ENCODE data around the gene ARHGAP28. TPM values are rescaled to one million over a fixed set of nuclear protein-coding genes. Genes with fewer than 3 reads are reported as not detected.

The ARHGAP28 gene
- polyA plus RNA-seq, 2 donors: 0.57 to 0.69 TPM

DNA sequence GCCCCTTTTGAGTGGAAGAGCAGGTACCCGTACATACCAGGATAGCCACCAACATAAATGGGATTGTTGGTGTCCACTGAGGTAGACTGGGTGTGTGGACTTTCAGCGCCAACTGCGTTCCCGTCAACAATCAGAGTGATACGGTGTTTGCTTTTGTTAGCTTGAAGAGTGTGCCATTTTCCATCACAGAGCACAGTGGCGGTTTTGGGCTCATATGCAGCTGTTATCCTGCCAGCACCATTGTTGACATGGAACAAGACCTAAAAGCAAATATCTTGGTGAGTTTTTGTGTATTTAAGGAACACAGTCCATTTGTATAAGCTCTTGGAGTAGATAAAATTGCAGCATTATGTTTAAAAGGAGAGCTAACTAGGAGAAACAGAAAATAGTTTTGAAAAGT lies 213.6 kb downstream of the ARHGAP28 start:
- no peak overlapping the region for H3K27ac ChIP-seq (ENCODE audit: low read depth in 2 of 2, low read length in 1 of 2)
- H3K27me3 ChIP-seq (ENCODE audit: control insufficient read depth in 1 of 2, insufficient read depth in 2 of 2, low read length in 2 of 2): no peaks in the 10 kb centered on the region
- H3K9me3 ChIP-seq (ENCODE audit: control insufficient read depth in 2 of 2, insufficient read depth in 1 of 2, low read depth in 1 of 2, low read length in 1 of 2): no peaks in the 10 kb centered on the region
- 81 to 87% methylated on average over 6 of the region's 6 CpGs for WGBS, 2 donors
- H3K36me3 ChIP-seq (ENCODE audit: control insufficient read depth in 2 of 2, insufficient read depth in 2 of 2, low read length in 1 of 2): no peaks in the 10 kb centered on the region
- no peaks in the 10 kb centered on the region for H3K4me1 ChIP-seq (ENCODE audit: control insufficient read depth in 2 of 2, insufficient read depth in 2 of 2, low read length in 1 of 2)
- no peak overlapping the region for H3K4me3 ChIP-seq (ENCODE audit: low read depth in 1 of 2, low read length in 2 of 2)

DNA sequence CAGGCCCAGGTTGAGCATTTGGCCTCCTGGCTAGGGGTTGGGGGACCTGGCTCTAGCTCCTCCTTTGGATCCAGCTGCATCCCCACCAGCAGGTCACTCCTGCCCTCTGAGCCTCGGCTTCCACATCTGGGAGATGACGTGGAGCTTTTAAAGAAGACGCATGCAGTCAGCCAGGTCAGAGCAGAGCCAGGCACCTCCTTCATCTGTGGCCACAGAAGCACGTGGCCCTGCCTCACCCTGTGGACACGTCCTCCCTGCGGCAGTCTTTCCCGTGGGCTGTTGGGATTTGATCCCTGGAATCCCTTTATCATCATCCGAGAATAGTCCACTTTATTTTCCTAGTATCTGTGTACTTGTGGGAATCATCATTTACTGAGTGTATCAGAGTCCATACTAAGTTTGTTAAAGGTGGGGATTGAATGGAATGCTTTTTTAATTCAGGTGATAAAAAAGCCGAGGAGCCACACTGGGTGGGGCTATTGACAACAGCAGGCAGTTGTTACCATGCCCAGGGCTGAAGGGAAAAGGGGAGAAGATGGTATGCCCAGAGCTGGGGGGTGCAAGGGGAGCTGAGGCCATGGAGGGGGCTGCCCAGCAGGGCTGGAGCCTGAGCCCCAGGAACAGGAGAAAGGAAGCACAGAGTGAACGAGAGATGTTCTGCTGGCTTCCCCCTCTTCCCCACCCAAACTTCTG lies 218.0 kb downstream of the ARHGAP28 start:
- Histone ChIP-seq H3K27me3 (ENCODE audit: control insufficient read depth in 1 of 2, insufficient read depth in 2 of 2, low read length in 2 of 2) (no peaks in the 10 kb centered on the region), H3K9me3 (ENCODE audit: control insufficient read depth in 2 of 2, insufficient read depth in 1 of 2, low read depth in 1 of 2, low read length in 1 of 2) (no peaks in the 10 kb centered on the region), H3K36me3 (ENCODE audit: control insufficient read depth in 2 of 2, insufficient read depth in 2 of 2, low read length in 1 of 2) (no peaks in the 10 kb centered on the region), H3K4me3 (ENCODE audit: low read depth in 1 of 2, low read length in 2 of 2) (no peak overlapping the region), H3K27ac (ENCODE audit: low read depth in 2 of 2, low read length in 1 of 2) (no peak overlapping the region), H3K4me1 (ENCODE audit: control insufficient read depth in 2 of 2, insufficient read depth in 2 of 2, low read length in 1 of 2) (peaks cover 0 to 2% of the 10 kb centered on the region in 2 donors)
- 75 to 78% methylated on average over 10 of the region's 10 CpGs for WGBS, 2 donors

DNA sequence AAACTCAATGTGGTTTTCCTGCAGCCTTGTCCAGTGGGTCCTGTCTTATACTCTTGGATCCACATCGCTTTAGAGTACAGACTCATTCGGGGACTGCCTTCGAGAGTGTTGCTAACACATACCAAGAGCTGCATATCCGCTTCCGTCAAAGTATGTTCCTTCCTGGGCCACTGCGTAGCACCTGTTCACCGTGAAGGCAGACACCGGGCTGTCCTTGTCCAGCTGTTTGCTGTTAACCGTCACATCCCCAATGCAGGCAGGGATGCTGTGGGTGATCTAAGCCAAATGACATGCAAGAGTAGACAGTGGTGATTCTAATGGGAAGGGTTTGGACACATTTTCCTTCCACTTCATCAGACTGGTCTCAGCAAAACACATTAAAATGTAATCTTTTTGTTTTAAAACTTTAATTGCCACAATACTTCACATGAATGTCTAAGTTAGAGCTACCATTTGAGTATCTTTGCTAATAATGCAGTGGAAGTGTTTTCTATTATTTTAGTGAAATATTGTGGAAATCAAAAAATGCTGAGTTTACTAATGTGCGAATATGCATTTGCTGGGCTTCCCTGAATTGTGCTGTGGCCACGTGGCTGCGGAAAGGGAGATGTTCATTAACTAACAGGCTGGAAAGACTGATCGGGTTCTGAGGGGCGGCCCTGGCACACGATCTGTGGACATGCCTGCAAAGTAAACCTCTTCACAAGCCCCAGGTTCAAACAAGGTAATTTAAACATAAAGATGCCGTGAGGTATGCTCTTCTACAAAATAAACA lies 219.0 kb downstream of the ARHGAP28 start:
- no peaks in the 10 kb centered on the region for H3K27me3 ChIP-seq (ENCODE audit: control insufficient read depth in 1 of 2, insufficient read depth in 2 of 2, low read length in 2 of 2)
- 77 to 86% methylated on average over 16 of the region's 16 CpGs for WGBS, 2 donors
- H3K4me1 ChIP-seq (ENCODE audit: control insufficient read depth in 2 of 2, insufficient read depth in 2 of 2, low read length in 1 of 2): peaks cover 0 to 2% of the 10 kb centered on the region in 2 donors
- H3K4me3 ChIP-seq (ENCODE audit: low read depth in 1 of 2, low read length in 2 of 2): no peak overlapping the region
- no peaks in the 10 kb centered on the region for H3K36me3 ChIP-seq (ENCODE audit: control insufficient read depth in 2 of 2, insufficient read depth in 2 of 2, low read length in 1 of 2)
- H3K27ac ChIP-seq (ENCODE audit: low read depth in 2 of 2, low read length in 1 of 2): no peak overlapping the region
- H3K9me3 ChIP-seq (ENCODE audit: control insufficient read depth in 2 of 2, insufficient read depth in 1 of 2, low read depth in 1 of 2, low read length in 1 of 2): no peaks in the 10 kb centered on the region

DNA sequence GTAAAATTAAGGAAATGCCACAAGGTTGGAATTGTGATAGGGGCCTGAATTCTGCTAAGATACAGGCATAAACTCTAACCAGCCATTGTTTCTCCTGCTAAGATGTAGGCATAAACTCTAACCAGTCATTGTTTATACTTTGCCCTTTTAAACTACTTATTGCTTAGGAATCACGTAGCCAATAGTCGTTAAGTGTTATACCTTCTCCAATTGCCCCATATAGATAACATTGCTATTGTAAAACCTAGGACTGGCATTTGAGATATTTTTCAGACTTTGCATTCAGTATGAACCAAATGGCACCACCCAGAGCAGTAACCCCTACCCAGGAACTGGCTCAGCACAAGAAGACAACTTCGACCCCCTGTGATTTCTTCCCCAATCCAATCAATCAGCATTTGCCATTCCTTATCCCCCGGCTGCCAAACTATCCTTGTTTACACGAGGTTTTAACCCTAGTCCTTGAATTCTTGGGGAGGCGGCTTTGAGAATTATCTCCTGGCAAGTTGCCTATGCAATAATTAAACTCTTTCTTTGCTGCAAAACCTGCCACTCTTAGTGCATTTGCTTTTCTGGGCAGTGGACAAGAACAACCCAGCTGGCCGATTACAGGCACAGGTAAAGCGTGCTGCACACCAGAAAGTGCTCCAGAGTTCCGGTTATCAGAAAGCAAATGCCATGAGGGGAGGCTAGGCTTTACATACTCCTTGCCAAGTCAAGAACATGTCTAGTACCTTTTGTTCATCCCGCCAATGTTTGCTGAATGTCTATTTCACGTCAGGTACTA lies 220.5 kb downstream of the ARHGAP28 start:
- H3K9me3 ChIP-seq (ENCODE audit: control insufficient read depth in 2 of 2, insufficient read depth in 1 of 2, low read depth in 1 of 2, low read length in 1 of 2): no peaks in the 10 kb centered on the region
- WGBS, 2 donors: 50 to 61% methylated on average over 11 of the region's 11 CpGs
- H3K27ac ChIP-seq (ENCODE audit: low read depth in 2 of 2, low read length in 1 of 2): no peak overlapping the region
- H3K4me1 ChIP-seq (ENCODE audit: control insufficient read depth in 2 of 2, insufficient read depth in 2 of 2, low read length in 1 of 2): peaks cover 0 to 2% of the 10 kb centered on the region in 2 donors
- H3K36me3 ChIP-seq (ENCODE audit: control insufficient read depth in 2 of 2, insufficient read depth in 2 of 2, low read length in 1 of 2): no peaks in the 10 kb centered on the region
- no peak overlapping the region for H3K4me3 ChIP-seq (ENCODE audit: low read depth in 1 of 2, low read length in 2 of 2)
- no peaks in the 10 kb centered on the region for H3K27me3 ChIP-seq (ENCODE audit: control insufficient read depth in 1 of 2, insufficient read depth in 2 of 2, low read length in 2 of 2)

DNA sequence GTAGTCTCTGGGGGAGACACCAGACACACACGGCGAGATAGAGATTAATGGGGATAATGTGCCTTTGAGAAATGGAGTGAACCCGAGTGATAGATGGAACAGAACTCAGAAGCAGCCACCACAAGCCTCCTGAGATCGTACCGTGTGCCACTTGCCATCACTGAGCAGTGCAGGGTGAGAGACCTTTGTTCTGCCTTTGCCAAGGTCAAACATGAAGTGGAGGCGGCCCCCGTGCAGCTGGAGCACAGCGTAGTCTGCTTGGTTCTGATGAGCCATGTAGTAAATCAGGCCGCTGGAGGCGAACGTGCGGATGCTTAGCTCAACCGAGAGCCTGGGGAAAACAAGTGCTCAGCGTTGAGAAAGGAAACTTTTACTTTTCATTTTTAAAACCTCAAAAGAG lies 221.1 kb downstream of the ARHGAP28 start:
- H3K27ac ChIP-seq (ENCODE audit: low read depth in 2 of 2, low read length in 1 of 2): no peak overlapping the region
- no peaks in the 10 kb centered on the region for H3K36me3 ChIP-seq (ENCODE audit: control insufficient read depth in 2 of 2, insufficient read depth in 2 of 2, low read length in 1 of 2)
- no peaks in the 10 kb centered on the region for H3K27me3 ChIP-seq (ENCODE audit: control insufficient read depth in 1 of 2, insufficient read depth in 2 of 2, low read length in 2 of 2)
- no peaks in the 10 kb centered on the region for H3K9me3 ChIP-seq (ENCODE audit: control insufficient read depth in 2 of 2, insufficient read depth in 1 of 2, low read depth in 1 of 2, low read length in 1 of 2)
- peaks cover 0 to 2% of the 10 kb centered on the region in 2 donors for H3K4me1 ChIP-seq (ENCODE audit: control insufficient read depth in 2 of 2, insufficient read depth in 2 of 2, low read length in 1 of 2)
- 70 to 84% methylated on average over 14 of the region's 14 CpGs for WGBS, 2 donors
- H3K4me3 ChIP-seq (ENCODE audit: low read depth in 1 of 2, low read length in 2 of 2): no peak overlapping the region

DNA sequence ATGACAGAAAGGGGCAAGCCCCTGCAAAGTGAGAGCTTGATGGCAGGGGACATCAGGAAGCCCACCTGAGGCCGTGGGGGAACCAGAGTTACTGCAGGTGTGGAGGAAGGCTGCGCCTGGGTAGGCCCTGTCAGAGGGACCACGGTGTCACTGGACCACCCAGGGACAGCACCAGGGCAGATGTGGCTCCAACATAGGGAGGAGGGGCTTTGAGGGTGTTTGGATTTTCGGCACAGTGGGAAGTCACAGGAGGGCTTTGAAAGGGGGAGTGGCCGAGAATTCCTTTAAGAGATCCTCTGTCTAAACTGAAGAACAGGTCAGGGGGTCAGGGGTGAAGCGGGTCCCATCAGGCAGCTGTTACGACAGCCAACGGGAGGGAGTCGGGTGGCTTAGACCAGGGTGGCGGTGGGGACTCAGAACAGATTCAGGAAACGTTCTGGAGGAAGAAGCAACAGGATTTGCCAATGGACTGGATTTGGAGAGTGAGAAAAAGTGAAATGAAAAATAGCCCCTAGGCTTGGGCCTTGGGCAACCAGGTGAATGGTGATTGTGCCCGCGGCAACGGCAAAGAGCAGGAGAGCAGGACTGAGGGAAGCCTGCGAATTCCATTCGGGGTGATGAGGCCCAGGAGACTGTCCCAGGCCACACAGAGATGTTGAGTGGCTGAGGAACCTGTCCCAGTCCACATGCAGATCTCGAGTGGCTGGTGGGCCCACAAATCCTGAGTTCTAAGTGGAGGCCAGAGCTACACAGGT lies 222.0 kb downstream of the ARHGAP28 start:
- 82% methylated on average over 17 of the region's 17 CpGs for WGBS, 2 donors
- H3K36me3 ChIP-seq (ENCODE audit: control insufficient read depth in 2 of 2, insufficient read depth in 2 of 2, low read length in 1 of 2): no peaks in the 10 kb centered on the region

DNA sequence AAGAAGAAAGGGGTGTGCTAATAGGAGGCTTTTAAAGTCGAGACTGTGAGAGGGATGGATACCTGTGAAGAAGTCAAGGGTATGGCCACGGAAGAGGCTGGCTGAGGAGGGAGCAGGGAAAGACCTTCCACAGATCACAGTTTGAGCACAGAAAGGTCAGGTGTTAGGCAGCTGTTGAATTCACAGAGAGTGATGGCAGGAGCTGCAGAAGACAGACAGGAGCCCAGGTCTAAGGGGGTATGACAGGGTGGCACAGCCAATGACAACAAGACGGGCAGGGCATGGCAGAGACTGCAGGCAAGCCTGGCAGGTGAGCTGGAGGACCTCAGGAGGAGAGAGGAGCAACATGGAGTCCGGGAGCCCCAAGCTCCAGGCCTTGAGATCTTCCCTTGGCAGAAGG lies 225.0 kb downstream of the ARHGAP28 start:
- peaks cover 0 to 2% of the 10 kb centered on the region in 2 donors for H3K4me1 ChIP-seq (ENCODE audit: control insufficient read depth in 2 of 2, insufficient read depth in 2 of 2, low read length in 1 of 2)
- H3K27me3 ChIP-seq (ENCODE audit: control insufficient read depth in 1 of 2, insufficient read depth in 2 of 2, low read length in 2 of 2): no peaks in the 10 kb centered on the region
- H3K27ac ChIP-seq (ENCODE audit: low read depth in 2 of 2, low read length in 1 of 2): no peak overlapping the region
- no peaks in the 10 kb centered on the region for H3K36me3 ChIP-seq (ENCODE audit: control insufficient read depth in 2 of 2, insufficient read depth in 2 of 2, low read length in 1 of 2)
- no peak overlapping the region for H3K4me3 ChIP-seq (ENCODE audit: low read depth in 1 of 2, low read length in 2 of 2)
- no peaks in the 10 kb centered on the region for H3K9me3 ChIP-seq (ENCODE audit: control insufficient read depth in 2 of 2, insufficient read depth in 1 of 2, low read depth in 1 of 2, low read length in 1 of 2)
- 81 to 90% methylated on average over 4 of the region's 4 CpGs for WGBS, 2 donors

More for the DNA sequence above, 222.0 kb downstream of the ARHGAP28 start:
- Histone ChIP-seq H3K27ac (ENCODE audit: low read depth in 2 of 2, low read length in 1 of 2) (no peak overlapping the region), H3K27me3 (ENCODE audit: control insufficient read depth in 1 of 2, insufficient read depth in 2 of 2, low read length in 2 of 2) (no peaks in the 10 kb centered on the region), H3K4me1 (ENCODE audit: control insufficient read depth in 2 of 2, insufficient read depth in 2 of 2, low read length in 1 of 2) (peaks cover 0 to 2% of the 10 kb centered on the region in 2 donors), H3K9me3 (ENCODE audit: control insufficient read depth in 2 of 2, insufficient read depth in 1 of 2, low read depth in 1 of 2, low read length in 1 of 2) (no peaks in the 10 kb centered on the region), H3K4me3 (ENCODE audit: low read depth in 1 of 2, low read length in 2 of 2) (no peak overlapping the region)

DNA sequence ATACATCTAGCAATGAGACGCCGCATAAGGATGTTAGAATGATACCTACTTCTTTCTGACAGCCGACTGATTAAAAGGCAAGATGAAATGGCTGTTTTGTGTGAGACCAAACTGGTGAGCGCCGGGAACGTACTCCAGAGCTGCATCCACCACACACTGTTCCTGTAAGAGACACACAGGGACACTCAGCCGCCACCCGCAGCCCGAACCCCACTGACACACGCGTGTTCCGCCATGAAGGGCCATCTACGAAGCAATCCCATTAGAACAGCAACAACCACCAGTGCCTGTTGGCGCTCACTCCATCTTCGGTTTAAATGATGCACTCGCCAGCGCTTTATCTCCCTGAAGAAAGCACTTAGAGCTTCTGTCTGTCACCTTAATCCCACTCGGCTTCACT lies 225.8 kb downstream of the ARHGAP28 start:
- H3K4me1 ChIP-seq (ENCODE audit: control insufficient read depth in 2 of 2, insufficient read depth in 2 of 2, low read length in 1 of 2): peaks cover 0 to 2% of the 10 kb centered on the region in 2 donors
- H3K36me3 ChIP-seq (ENCODE audit: control insufficient read depth in 2 of 2, insufficient read depth in 2 of 2, low read length in 1 of 2): no peaks in the 10 kb centered on the region
- 96 to 97% methylated on average over 18 of the region's 18 CpGs for WGBS, 2 donors
- H3K9me3 ChIP-seq (ENCODE audit: control insufficient read depth in 2 of 2, insufficient read depth in 1 of 2, low read depth in 1 of 2, low read length in 1 of 2): no peaks in the 10 kb centered on the region
- no peak overlapping the region for H3K4me3 ChIP-seq (ENCODE audit: low read depth in 1 of 2, low read length in 2 of 2)
- no peaks in the 10 kb centered on the region for H3K27me3 ChIP-seq (ENCODE audit: control insufficient read depth in 1 of 2, insufficient read depth in 2 of 2, low read length in 2 of 2)
- no peak overlapping the region for H3K27ac ChIP-seq (ENCODE audit: low read depth in 2 of 2, low read length in 1 of 2)

DNA sequence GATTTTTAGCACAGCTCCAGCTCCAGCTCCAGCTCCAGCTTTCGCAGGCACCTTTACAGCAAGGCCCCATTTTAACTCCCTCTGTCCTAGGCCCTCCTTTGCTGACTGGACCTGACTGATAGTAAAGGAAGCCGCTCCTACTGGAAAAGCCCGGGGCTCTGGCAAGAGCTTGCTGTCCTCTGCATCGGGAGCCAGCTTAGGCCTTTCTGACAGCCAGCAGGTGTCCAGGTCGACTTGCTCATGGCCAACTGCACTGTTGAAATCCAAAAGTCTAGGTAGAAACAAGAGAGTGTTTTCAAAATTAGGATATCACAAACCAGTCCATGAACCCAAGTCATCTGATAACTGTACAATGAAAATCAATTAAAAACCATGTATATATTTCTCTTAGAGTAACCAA lies 227.0 kb downstream of the ARHGAP28 start:
- H3K27me3 ChIP-seq (ENCODE audit: control insufficient read depth in 1 of 2, insufficient read depth in 2 of 2, low read length in 2 of 2): no peaks in the 10 kb centered on the region
- no peaks in the 10 kb centered on the region for H3K36me3 ChIP-seq (ENCODE audit: control insufficient read depth in 2 of 2, insufficient read depth in 2 of 2, low read length in 1 of 2)
- H3K4me1 ChIP-seq (ENCODE audit: control insufficient read depth in 2 of 2, insufficient read depth in 2 of 2, low read length in 1 of 2): peaks cover 0 to 2% of the 10 kb centered on the region in 2 donors
- WGBS, 2 donors: 80 to 83% methylated on average over 5 of the region's 5 CpGs
- H3K27ac ChIP-seq (ENCODE audit: low read depth in 2 of 2, low read length in 1 of 2): no peak overlapping the region
- H3K9me3 ChIP-seq (ENCODE audit: control insufficient read depth in 2 of 2, insufficient read depth in 1 of 2, low read depth in 1 of 2, low read length in 1 of 2): no peaks in the 10 kb centered on the region
- H3K4me3 ChIP-seq (ENCODE audit: low read depth in 1 of 2, low read length in 2 of 2): no peak overlapping the region

All from esophagus (tissue), 2 donors.